ENCODE measurements around the gene METTL22.
"Not testable (repeated sequence)": the region's sequence is repeated elsewhere in the genome, so short reads cannot be mapped to it uniquely, and the experiment has no call there.

METTL22 gene

GRCh38 chr16:8632675-8633182 lies 11.2 kb downstream of the METTL22 start:
- no peak for DNase-seq

GRCh38 chr16:8634991-8635736 lies 13.7 kb downstream of the METTL22 start:
- DNase-seq, result peak; percentile 30

- no peak for DNase-seq
These were observed 18.2 kb downstream of the METTL22 start for GRCh38 chr16:8639694-8640093.

- no peak for DNase-seq
These were observed 20.2 kb downstream of the METTL22 start for GRCh38 chr16:8641671-8642070.

- DNase-seq, result no peak
These were observed 20.6 kb downstream of the METTL22 start for GRCh38 chr16:8642146-8642545.

- DNase-seq, result no peak
These were observed 23.0 kb downstream of the METTL22 start for GRCh38 chr16:8644211-8645140.

GRCh38 chr16:8645141-8645521 lies 23.6 kb downstream of the METTL22 start:
- no peak for DNase-seq

GRCh38 chr16:8645831-8646230 lies 24.3 kb downstream of the METTL22 start:
- DNase-seq, result no peak

- DNase-seq, result no peak
These were observed 25.0 kb downstream of the METTL22 start for GRCh38 chr16:8646326-8647053.

GRCh38 chr16:8647721-8648318 lies 26.3 kb downstream of the METTL22 start:
- DNase-seq, result no peak

GRCh38 chr16:8648877-8649276 lies 27.4 kb downstream of the METTL22 start:
- no peak for DNase-seq

GRCh38 chr16:8649829-8650554 lies 28.5 kb downstream of the METTL22 start:
- DNase-seq, result peak; percentile 17

GRCh38 chr16:8651958-8652357 lies 30.5 kb downstream of the METTL22 start:
- not testable (repeated sequence) for DNase-seq

GRCh38 chr16:8655184-8655717 lies 33.8 kb downstream of the METTL22 start:
- DNase-seq, result peak; percentile 46

- DNase-seq, result no peak
These were observed 34.9 kb downstream of the METTL22 start for GRCh38 chr16:8656376-8656775.

GRCh38 chr16:8660841-8661301 lies 39.4 kb downstream of the METTL22 start:
- peak; percentile 57 for DNase-seq

GRCh38 chr16:8661703-8662102 lies 40.2 kb downstream of the METTL22 start:
- DNase-seq, result no peak

GRCh38 chr16:8663192-8664089 lies 41.9 kb downstream of the METTL22 start:
- DNase-seq, result no peak

- DNase-seq, result no peak
These were observed 44.0 kb downstream of the METTL22 start for GRCh38 chr16:8665529-8665928.

GRCh38 chr16:8667492-8667891 lies 46.0 kb downstream of the METTL22 start:
- DNase-seq, result no peak

All from fibroblast of skin of back (primary cell).